DMS 273 treated with DMSO at 0.1 percent for 48 hours (cell line): ENCODE data around the gene DDRGK1.
"Not testable (repeated sequence)": the region's sequence is repeated elsewhere in the genome, so short reads cannot be mapped to it uniquely, and the experiment has no call there.

ENCODE experiments used
- DNase-seq: peaks from one replicate; lab custom pipeline; 2025; lab: John Stamatoyannopoulos, UW

Gene DDRGK1

DNA sequence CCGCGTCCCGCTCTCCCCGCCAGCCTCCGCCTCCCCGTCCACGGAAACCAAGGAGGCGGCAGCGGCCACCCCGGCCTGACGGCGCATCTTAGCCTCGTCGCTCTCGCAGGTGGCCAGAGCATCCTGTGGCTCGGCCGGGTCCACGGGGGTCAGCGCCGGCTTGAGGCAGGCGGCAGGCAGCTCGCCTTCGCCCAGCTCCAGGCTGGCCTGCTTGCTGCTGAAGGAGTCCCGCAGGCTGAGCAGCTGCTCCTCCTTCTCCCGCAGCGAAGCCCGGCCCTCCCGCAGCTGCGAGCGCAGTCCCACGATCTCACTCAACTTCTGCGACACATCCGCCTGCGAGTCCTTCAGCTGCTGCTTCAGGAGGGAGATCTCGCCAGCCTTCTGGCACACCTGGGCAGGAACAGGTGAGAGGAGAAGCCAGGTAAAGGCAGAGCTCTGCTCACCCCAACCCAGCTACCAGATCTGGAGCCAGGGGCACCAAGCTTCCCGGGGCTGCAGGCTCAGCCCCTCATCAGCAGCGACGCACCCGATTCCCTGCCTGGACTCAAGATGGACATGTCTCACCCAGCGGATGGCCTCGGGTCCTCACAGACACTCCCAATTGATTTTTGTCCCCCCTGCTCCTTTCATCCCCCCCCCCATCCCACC lies 39.6 kb downstream of the DDRGK1 start:
- DNase-seq: no peak

DNA sequence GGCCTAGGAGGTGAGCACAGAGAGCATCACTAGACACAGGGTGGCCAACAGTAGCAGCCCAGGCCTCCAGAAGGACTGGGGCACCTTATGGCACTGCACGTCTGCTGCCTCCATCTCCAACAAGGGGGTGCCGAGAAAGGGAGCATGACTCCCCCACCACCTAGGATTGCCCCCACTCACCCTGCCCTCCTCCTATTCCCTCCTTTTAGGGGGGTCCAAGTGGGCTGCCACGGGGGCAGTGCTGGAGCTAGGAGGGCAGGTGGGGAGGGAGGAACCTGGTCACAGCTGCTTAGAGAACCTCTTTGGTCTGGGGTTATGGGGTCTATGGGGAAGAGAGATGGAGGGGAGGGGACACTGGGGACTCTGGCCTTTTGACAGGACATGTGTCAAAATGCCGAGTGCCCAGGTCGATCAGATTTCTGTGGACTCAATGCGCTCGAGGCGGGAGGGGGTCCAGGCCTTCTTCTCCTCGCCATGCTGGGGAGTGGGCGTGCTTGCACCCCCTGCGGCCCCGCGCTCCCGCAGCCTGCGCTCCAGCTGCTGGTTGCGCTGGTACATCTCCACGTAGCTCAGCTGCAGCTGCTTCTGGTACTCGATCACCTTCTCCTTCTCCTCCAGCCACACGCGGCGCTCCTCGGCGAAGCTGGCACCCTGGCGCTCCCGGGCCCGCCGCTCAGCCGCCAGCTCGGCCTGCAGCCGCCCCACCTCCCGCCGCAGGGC lies 40.3 kb downstream of the DDRGK1 start:
- no peak for DNase-seq

GRCh38 chr20:3163099-3164042 lies 41.1 kb downstream of the DDRGK1 start:
- DNase-seq: peak; percentile 58

- DNase-seq: peak; percentile 23
Observed at GRCh38 chr20:3162080-3162611, 42.3 kb downstream of the DDRGK1 start.

DNA sequence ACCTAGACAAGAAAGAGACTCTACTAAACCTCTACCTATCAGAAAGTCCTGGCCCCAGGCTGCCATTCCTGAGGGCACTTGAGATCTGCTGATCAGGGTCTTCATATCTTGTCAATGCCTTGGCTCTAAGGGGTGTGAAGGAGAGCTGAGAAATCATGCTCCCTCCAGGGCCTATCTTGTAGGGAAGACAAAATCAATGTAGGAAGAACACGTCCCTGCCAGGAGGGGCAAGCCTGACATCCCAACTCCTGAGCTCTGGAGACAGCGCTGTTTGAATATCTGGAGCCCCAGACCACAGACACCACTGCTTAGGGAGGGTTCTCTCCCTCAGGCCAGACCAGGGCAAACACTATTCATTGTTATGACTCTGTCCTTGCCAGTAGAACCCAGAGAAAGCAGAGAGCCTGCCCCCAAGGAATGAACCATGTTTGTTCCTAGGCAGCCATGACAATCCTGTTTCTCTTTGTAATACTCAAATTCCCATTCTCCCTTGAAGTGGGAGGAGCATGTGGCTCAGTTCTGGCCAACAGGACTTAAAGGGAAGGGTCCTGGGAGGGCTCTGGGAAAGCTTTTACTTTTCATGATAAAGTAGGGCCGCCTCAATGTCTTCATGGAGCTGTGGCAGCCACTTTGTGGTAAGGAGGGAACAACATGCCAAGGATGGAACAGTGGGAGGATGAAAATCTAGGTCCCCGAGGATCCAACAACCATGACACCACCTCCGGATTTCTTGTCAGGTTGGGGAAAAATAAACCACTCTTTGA lies 43.0 kb downstream of the DDRGK1 start:
- no peak for DNase-seq

DNA sequence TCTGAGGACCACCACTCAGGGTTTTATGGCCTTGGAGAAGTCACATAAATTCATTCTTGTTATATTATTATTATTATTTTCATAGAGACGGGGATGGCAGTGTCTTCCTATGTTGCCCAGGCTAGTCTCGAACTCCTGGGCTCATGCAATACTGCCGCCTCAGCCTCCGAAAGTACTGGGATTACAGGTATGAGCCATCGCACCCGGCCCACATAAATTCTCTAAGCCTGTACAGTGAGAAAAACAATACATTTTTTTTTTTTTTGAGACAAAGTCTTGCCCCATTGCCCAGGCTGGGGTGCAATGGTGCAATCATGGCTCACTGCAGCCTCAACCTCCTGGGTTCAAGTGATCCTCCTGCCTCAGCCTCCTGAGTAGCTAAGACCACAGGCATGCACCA lies 44.1 kb downstream of the DDRGK1 start:
- DNase-seq: no peak

DNA sequence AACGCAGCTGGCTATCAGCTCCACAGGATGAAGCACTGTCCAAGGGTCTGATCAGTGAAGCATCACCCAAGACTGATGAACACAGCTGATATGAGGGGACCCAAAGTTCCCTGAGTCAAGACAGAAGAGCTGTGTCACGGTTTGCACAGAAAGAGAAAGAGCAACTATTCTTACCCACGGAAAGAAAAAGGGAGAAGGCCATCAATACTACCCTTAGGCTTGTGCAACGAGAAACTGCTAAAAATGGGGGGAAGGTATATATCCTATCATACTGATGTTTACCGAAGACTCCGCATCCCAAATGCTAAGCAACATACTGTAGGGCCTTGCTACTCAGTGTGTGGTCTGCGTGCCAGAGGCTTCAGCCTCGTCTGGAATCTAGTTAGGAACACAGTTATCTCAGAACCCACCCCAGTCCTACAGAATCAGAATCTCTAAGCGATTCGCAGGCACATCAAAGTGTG lies 45.5 kb downstream of the DDRGK1 start:
- no peak for DNase-seq

DNA sequence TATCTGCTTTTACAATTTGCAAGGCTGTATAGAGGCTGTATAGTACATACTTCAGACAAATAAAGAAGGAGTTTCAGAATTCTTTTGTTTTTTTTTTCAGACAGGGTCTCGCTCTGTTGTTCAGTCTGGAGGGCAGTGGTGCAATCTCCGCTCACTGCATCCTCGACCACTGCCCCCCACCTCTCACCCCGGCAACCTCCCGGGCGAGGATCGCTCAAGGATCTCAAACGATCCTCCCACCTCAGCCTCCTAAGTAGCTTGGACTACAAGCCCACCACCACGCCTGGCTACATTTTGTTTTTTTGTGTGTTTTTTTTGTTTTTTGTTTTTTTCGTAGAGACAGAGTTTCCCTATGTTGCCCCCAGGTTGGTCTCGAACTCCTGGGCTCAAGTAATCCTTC lies 46.7 kb downstream of the DDRGK1 start:
- no peak for DNase-seq

DNA sequence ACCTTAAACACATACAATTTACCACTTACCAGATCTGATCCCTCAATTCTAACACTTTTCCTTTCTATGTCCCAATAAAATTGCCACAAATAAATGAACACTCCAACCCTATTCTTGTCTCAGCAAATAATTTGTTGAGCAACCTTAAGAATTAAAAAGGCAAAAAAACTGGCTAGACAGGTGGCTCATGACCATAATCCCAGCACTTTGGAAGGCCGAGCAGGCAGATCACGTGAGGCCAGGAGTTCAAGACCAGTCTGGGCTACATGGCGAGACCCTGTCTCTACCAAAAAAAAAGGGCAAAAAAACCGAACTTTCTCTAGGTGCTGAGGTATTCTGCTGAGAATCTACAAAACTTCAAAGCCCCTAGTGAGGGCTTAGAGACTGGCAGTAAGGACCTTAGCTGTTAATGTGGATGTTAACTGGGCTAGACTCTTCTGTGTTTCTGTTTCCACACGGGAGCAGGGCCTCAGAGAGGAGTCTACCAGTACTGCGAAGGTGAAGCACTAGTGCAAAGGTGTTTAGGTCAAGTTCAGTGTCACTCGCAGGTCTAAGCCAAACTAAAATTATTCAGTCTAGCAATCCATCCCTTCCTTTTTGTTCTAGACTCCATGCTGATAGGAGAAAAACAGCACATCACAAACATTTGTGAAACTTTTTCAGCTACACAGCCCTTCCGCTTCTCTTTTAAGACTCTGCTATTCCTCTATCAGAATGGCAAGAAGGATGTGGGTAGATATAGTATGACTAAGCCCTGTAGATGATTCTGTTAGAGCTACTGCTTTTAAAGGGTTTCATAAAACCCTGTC lies 47.5 kb downstream of the DDRGK1 start:
- DNase-seq: no peak

DNA sequence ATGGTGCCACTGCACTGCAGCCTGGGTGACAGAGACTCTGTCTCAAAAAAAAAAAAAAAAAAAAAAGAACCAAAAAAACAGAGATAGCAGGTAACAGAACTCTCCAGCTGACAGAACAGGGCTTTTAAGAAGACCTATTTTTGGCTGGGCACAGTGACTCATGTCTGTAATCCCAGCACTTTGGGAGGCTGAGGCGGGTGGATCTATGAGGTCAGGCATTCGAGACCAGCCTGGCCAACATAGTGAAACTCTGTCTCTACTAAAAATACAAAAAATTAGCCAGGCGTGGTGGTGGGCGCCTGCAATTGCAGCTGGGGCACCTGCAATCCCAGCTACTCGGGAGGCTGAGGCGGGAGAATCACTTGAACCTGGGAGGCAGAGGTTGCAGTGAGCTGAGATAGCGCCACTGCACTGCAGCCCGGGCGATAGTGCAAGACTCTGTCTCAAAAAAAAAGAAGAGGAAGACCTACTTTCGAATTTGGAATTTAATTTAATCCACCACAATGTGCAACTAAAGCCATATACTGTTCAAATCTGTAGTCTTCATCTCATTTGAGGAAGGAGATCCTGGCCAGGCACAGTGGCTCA lies 52.3 kb downstream of the DDRGK1 start:
- DNase-seq: not testable (repeated sequence)

DNA sequence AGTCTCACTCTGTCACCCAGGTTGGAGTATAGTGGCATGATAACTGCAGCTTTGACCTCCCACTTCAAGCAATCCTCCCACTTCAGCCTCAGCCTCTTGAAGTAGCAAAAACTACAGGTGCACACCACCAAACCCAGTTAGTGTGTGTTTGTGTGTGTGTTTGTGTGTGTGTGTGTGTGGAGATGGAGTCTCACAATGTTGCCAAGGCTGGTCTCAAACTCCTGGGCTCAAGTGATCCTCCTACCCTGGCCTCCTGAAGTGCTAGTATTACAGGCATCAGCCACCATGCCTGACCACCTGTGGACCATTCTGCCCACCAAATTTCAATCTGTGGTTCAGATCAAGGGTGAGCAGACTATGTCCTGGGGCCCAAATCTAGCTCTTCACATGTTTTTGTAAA lies 53.6 kb downstream of the DDRGK1 start:
- no peak for DNase-seq

- no peak for DNase-seq
Observed at GRCh38 chr20:3146732-3147341, 57.6 kb downstream of the DDRGK1 start.

DNA sequence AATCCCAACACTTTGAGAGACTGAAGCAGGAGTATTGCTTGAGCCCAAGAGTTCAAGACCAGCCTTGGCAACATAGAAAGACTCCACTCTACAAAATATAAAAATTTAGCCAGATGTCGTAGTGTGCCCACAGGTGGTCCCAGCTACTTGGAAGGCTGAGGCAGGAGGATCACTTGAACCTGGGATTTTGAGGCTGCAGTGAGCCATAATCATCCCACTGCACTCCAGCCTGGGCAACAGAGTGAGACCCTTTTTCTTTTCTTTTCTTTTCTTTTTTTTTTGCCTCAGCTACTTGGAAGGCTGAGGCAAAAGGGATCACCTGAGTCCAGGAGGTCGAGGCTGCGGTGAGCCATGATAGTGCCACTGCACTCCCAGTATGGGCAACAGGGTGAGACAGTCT lies 62.7 kb downstream of the DDRGK1 start:
- no peak for DNase-seq
